Sigmoid colon (tissue), 7 donors: ENCODE results near the gene SEPTIN8. TPM values are rescaled to one million over a fixed set of nuclear protein-coding genes. Genes with fewer than 3 reads are reported as not detected.

Experiments used
- DNase-seq: peaks from one replicate; pipeline ENCODE4 v3.0.0-alpha.2; 2019
- H3K27ac ChIP-seq, 4 donors: fragments of 200-600 bp; sonication (generic); one replicate each; pipeline ENCODE4 v1.5.1; 2016 to 2019; ENCODE audit warnings: mild to moderate bottlenecking in 1 of 4
- H3K27me3 ChIP-seq, 3 donors: fragments of 200-600 bp; sonication (generic); one replicate each; pipeline ENCODE4 v1.5.1; 2019; ENCODE audit warnings: mild to moderate bottlenecking in 1 of 3
- H3K36me3 ChIP-seq, 4 donors: fragments of 200-600 bp; sonication (generic); one replicate each; pipeline ENCODE4 v1.5.1; 2016 to 2019
- H3K4me1 ChIP-seq, 4 donors: fragments of 200-600 bp; sonication (generic); one replicate each; pipeline ENCODE4 v1.5.1; 2017 to 2019
- H3K4me3 ChIP-seq, 4 donors: fragments of 200-600 bp; sonication (generic); one replicate each; pipeline ENCODE4 v1.5.1; 2017 to 2019; ENCODE audit warnings: mild to moderate bottlenecking in 2 of 4, moderate library complexity in 1 of 4
- H3K9me3 ChIP-seq, 4 donors: fragments of 200-600 bp in 3 of 4; sonication (generic) in 3 of 4; one replicate each; pipeline versions ENCODE4 v1.5.1 to v1.6.1; 2013 to 2019
- CTCF ChIP-seq, 4 experiments: fragments of 450-650 bp in 3 of 4; fragments of 200-600 bp in 1 of 4; IDR thresholded peaks; one replicate each; pipeline ENCODE4 v1.5.1; 2016 to 2019; ENCODE audit warnings: antibody characterized with exemption in 4 of 4, mild to moderate bottlenecking in 3 of 4, moderate library complexity in 2 of 4
- EP300 ChIP-seq, 4 donors: sonication (generic); formaldehyde crosslinking; IDR thresholded peaks; one replicate each; pipeline ENCODE4 v1.6.1; 2017; ENCODE audit warnings: antibody characterized with exemption in 4 of 4
- POLR2A ChIP-seq, 2 donors: fragments of 450-650 bp; IDR thresholded peaks; one replicate each; pipeline ENCODE4 v1.6.1; 2016; ENCODE audit warnings: antibody characterized with exemption in 2 of 2, mild to moderate bottlenecking in 2 of 2, moderate library complexity in 2 of 2
- POLR2AphosphoS5 ChIP-seq, 4 donors: sonication (generic); formaldehyde crosslinking; IDR thresholded peaks; one replicate each; pipeline ENCODE4 v1.6.1; 2017; ENCODE audit warnings: antibody characterized with exemption in 4 of 4
- WGBS, 2 donors: extraction: QIAGEN DNeasy Blood & Tissue Kit; methylation state at CpG; one replicate each; pipeline ENCODE4 v1.1.7; 2013; 5-methylcytosine and 5-hydroxymethylcytosine counted together
- intact Hi-C: fragments of 100-400 bp; cut with DNase I; formaldehyde crosslinking; loops from one replicate; pipeline ENCODE4 v1.15.1; 2023
- polyA plus RNA-seq, 3 donors: library from polyadenylated mRNA; stranded (reverse); fragments of 200-250 nt; gene quantifications; one replicate each; pipeline ENCODE4 v1.2.3, GENCODE V29; 2013
- total RNA-seq, 4 donors: library from RNA; depleted of rRNA; stranded (reverse); fragments of >200 nt; gene quantifications; one replicate each; pipeline ENCODE4 v1.1.0, GENCODE V29; 2016
- donor health status: healthy with polysubstance abuse.
- donor health status: Bipolar disorder and iron deficiency.
- donor health status: healthy.

SEPTIN8 gene
- total and polyA plus RNA-seq, 7 donors, result 19.2 to 38.0 (median 30.7) TPM

DNA sequence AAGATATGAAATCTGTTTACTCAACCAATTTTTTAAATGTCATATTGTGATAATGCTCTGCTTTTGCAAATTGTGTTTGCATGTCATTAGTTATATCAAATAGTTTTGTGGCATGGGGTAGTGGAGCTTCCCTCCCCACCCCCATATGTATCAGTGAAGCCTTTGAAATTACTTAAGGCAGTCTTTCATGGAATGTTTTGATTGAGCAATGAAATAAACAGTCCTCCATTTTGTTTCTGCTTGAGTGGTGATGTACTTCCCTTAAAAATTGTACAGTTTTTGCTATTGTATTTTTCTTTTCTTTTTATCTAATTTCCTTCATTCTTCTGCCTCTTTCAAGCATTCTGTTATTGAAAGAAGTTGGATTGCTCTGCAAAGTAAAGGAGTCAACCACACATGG lies 39.5 kb upstream of the SEPTIN8 start:
- Histone ChIP-seq H3K4me3 (no peak overlapping the region), H3K27me3 (peaks cover 23 to 46% (median 45%) of the 10 kb centered on the region in 3 donors), H3K9me3 (no peaks in the 10 kb centered on the region), H3K36me3 (no peaks in the 10 kb centered on the region), H3K4me1 (peaks cover 0 to 27% (median 19%) of the 10 kb centered on the region in 4 donors), H3K27ac (no peak overlapping the region)
- no peak for DNase-seq
- TF ChIP-seq POLR2A (IDR thresholded peaks at IDR 0.05), result no peak
- no peak for TF ChIP-seq POLR2AphosphoS5 (IDR thresholded peaks at IDR 0.05)
- TF ChIP-seq CTCF (IDR thresholded peaks at IDR 0.05), result no peak
- no peak for TF ChIP-seq EP300 (IDR thresholded peaks at IDR 0.05)
- intact Hi-C loops, result no loop called here

DNA sequence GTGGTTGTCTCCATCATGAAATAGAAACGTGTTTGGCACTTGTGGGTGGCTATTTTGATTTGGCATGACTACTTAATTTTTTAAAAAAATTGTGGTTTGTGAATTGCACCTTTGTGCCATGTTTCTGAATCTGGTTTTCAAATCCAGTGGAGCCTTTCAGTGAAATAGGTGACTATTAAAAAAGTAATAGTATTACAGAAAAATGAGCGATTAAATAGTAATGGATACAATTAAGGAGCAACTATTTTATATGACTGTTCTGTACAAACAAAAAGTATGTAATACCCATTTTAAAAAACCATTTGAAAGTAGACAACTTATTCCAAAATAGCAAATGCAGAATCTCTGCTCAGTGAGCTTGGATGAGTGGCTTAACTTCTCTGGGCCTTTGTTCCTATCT lies 39.0 kb upstream of the SEPTIN8 start:
- Histone ChIP-seq H3K36me3 (no peaks in the 10 kb centered on the region), H3K27me3 (peaks cover 24 to 51% (median 50%) of the 10 kb centered on the region in 3 donors), H3K4me3 (no peak overlapping the region), H3K4me1 (peaks cover 0 to 27% (median 19%) of the 10 kb centered on the region in 4 donors), H3K27ac (no peak overlapping the region), H3K9me3 (no peaks in the 10 kb centered on the region)
- TF ChIP-seq CTCF (IDR thresholded peaks at IDR 0.05), result no peak
- no peak for TF ChIP-seq POLR2A (IDR thresholded peaks at IDR 0.05)
- no peak for TF ChIP-seq POLR2AphosphoS5 (IDR thresholded peaks at IDR 0.05)
- no peak for TF ChIP-seq EP300 (IDR thresholded peaks at IDR 0.05)
- DNase-seq, result no peak
- 83 to 84% methylated on average over 2 of the region's 2 CpGs for WGBS, 2 donors
- intact Hi-C loops, result no loop called here

DNA sequence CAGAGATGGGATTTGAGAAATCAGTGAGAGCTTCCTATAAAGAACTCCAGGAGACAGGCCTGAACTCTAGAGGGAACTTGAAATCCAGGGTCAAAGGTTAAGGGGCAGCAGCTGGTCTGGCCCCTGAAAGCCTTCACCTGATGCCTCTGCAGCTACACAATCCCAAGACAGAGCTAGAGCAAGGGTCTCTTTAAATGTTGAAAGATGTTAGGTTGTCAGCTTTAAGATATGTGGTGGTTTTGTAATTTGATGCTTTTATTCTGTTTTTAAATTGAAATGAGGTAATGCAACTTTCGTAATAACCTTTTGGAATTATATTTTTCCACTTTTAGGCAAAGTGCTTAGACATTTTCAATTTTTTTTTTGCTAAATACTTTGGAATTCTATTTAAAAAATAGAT lies 38.4 kb upstream of the SEPTIN8 start:
- Histone ChIP-seq H3K4me3 (no peak overlapping the region), H3K4me1 (peaks cover 0 to 27% (median 19%) of the 10 kb centered on the region in 4 donors), H3K9me3 (no peaks in the 10 kb centered on the region), H3K36me3 (no peaks in the 10 kb centered on the region), H3K27me3 (peaks cover 29 to 57% (median 56%) of the 10 kb centered on the region in 3 donors), H3K27ac (no peak overlapping the region)
- intact Hi-C loops, result no loop called here
- WGBS, 2 donors, result 86 to 93% methylated on average over 1 of the region's 1 CpG
- TF ChIP-seq CTCF (IDR thresholded peaks at IDR 0.05), result no peak
- DNase-seq, result no peak

DNA sequence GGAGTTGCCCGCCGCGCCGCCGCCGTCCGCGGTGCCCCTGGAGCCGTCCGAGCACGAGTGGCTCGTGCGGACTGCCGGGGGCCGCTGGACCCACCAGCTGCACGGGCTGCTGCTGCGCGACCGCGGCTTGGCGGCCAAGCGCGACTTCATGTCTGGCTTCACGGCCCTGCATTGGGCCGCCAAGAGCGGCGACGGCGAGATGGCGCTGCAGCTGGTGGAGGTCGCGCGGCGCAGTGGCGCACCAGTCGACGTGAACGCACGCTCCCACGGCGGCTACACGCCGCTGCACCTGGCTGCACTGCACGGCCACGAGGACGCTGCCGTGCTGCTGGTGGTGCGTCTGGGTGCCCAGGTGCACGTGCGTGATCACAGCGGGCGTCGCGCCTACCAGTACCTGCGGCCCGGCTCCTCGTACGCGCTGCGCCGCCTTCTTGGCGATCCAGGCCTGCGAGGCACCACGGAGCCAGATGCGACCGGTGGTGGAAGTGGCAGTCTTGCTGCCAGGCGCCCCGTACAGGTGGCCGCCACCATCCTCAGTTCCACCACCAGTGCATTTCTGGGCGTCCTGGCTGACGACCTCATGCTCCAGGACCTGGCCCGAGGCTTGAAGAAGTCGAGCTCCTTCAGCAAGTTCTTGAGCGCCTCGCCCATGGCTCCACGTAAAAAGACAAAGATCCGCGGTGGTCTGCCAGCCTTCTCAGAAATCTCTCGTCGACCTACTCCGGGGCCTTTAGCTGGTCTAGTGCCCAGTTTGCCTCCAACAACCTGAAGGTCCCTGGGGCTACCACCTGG lies 37.7 kb upstream of the SEPTIN8 start:
- Histone ChIP-seq H3K27me3 (peaks cover 29 to 57% (median 57%) of the 10 kb centered on the region in 3 donors), H3K9me3 (no peaks in the 10 kb centered on the region), H3K36me3 (no peaks in the 10 kb centered on the region), H3K4me1 (peaks cover 0 to 20% (median 17%) of the 10 kb centered on the region in 4 donors), H3K4me3 (peak overlapping the region in 3 of 4 donors; percentile 31 to 43 (median 40)), H3K27ac (no peak overlapping the region)
- TF ChIP-seq POLR2A (IDR thresholded peaks at IDR 0.05), result no peak
- no peak for TF ChIP-seq POLR2AphosphoS5 (IDR thresholded peaks at IDR 0.05)
- no peak for TF ChIP-seq CTCF (IDR thresholded peaks at IDR 0.05)
- TF ChIP-seq EP300 (IDR thresholded peaks at IDR 0.05), result no peak
- WGBS, 2 donors, result 65 to 85% methylated on average over 81 of the region's 81 CpGs
- DNase-seq, result no peak
- intact Hi-C loops, result no loop called here
